Measurements from ENCODE around the gene SP8.

SP8 gene

GRCh38 chr7:20748853-20749252 lies 37.8 kb downstream of the SP8 start:
- no peak for DNase-seq

GRCh38 chr7:20747001-20747400 lies 39.7 kb downstream of the SP8 start:
- no peak for DNase-seq

GRCh38 chr7:20745702-20746101 lies 41.0 kb downstream of the SP8 start:
- no peak for DNase-seq

- DNase-seq = no peak
Measured at GRCh38 chr7:20744954-20745446, 41.7 kb downstream of the SP8 start.

GRCh38 chr7:20742913-20743312 lies 43.8 kb downstream of the SP8 start:
- DNase-seq = no peak

- no peak for DNase-seq
Measured at GRCh38 chr7:20741801-20742200, 44.9 kb downstream of the SP8 start.

- no peak for DNase-seq
Measured at GRCh38 chr7:20738518-20739481, 47.9 kb downstream of the SP8 start.

GRCh38 chr7:20737840-20738448 lies 48.7 kb downstream of the SP8 start:
- no peak for DNase-seq

- DNase-seq = no peak
Measured at GRCh38 chr7:20735346-20736065, 51.2 kb downstream of the SP8 start.

All from NCI-H446 (cell line).